ENCODE data around the gene MAGEB3.

Gene MAGEB3

GRCh38 chrX:30280428-30280827 lies 50.0 kb downstream of the MAGEB3 start:
- DNase-seq = no peak

GRCh38 chrX:30282527-30282926 lies 52.1 kb downstream of the MAGEB3 start:
- DNase-seq = no peak

- no peak for DNase-seq
These were observed 53.2 kb downstream of the MAGEB3 start for GRCh38 chrX:30283456-30284200.

Data from NCI-H345 (cell line).